GM18873 (cell line): ENCODE measurements around the gene TECPR2.
"Not testable (repeated sequence)": the region's sequence is repeated elsewhere in the genome, so short reads cannot be mapped to it uniquely, and the experiment has no call there.

Source experiments
- ATAC-seq: cut with Tn5 transposase; IDR thresholded peaks from one replicate; pipeline ENCODE4 v1.9.1; 2021; ENCODE audit warnings: mild to moderate bottlenecking, moderate library complexity, moderate number of reproducible peaks; ENCODE audit not compliant: unreplicated experiment, low FRiP score

Gene TECPR2

GRCh38 chr14:102362545-102363181 is at the start of gene TECPR2, which contains the start of gene CINP:
TSS of gene TECPR2 (plus strand) at chr14:102362941. CDS start at chr14:102376722, 13,781 bp downstream.
TSS of gene CINP (minus strand) at chr14:102362890. CDS start at chr14:102362851, 39 bp downstream.
- peak; percentile 78 for ATAC-seq

- ATAC-seq: no peak
These were observed 48.3 kb upstream of the TECPR2 start for GRCh38 chr14:102314242-102315011.

- no peak for ATAC-seq
These were observed 47.6 kb upstream of the TECPR2 start for GRCh38 chr14:102315121-102315520.

GRCh38 chr14:102316338-102316742 is 46.4 kb upstream of the TECPR2 start:
- no peak for ATAC-seq

GRCh38 chr14:102316743-102317563 is 45.8 kb upstream of the TECPR2 start:
- no peak for ATAC-seq

- ATAC-seq: no peak
These were observed 45.0 kb upstream of the TECPR2 start for GRCh38 chr14:102317564-102318248.

- ATAC-seq: no peak
These were observed 43.9 kb upstream of the TECPR2 start for GRCh38 chr14:102318781-102319276.

- peak; percentile 42 for ATAC-seq
These were observed 43.2 kb upstream of the TECPR2 start, which contains the start of gene ZNF839 for GRCh38 chr14:102319351-102320032. TSS of gene ZNF839 (plus strand) at chr14:102319746. CDS start at chr14:102319766, 20 bp downstream.

- no peak for ATAC-seq
These were observed 42.6 kb upstream of the TECPR2 start for GRCh38 chr14:102320033-102320660.

- no peak for ATAC-seq
These were observed 41.9 kb upstream of the TECPR2 start for GRCh38 chr14:102320671-102321455.

- ATAC-seq: no peak
These were observed 41.0 kb upstream of the TECPR2 start for GRCh38 chr14:102321456-102322422.

- no peak for ATAC-seq
These were observed 39.6 kb upstream of the TECPR2 start for GRCh38 chr14:102323102-102323501.

GRCh38 chr14:102325791-102326345 is 36.9 kb upstream of the TECPR2 start:
- ATAC-seq: no peak

GRCh38 chr14:102326583-102326982 is 36.2 kb upstream of the TECPR2 start:
- no peak for ATAC-seq

- ATAC-seq: not testable (repeated sequence)
These were observed 33.4 kb upstream of the TECPR2 start for GRCh38 chr14:102329381-102329780.

GRCh38 chr14:102330806-102331205 is 31.9 kb upstream of the TECPR2 start:
- ATAC-seq: no peak

GRCh38 chr14:102333390-102333789 is 29.4 kb upstream of the TECPR2 start:
- no peak for ATAC-seq
